ENCODE measurements around the gene FRMD5.

- TF ChIP-seq, protein P1, sequence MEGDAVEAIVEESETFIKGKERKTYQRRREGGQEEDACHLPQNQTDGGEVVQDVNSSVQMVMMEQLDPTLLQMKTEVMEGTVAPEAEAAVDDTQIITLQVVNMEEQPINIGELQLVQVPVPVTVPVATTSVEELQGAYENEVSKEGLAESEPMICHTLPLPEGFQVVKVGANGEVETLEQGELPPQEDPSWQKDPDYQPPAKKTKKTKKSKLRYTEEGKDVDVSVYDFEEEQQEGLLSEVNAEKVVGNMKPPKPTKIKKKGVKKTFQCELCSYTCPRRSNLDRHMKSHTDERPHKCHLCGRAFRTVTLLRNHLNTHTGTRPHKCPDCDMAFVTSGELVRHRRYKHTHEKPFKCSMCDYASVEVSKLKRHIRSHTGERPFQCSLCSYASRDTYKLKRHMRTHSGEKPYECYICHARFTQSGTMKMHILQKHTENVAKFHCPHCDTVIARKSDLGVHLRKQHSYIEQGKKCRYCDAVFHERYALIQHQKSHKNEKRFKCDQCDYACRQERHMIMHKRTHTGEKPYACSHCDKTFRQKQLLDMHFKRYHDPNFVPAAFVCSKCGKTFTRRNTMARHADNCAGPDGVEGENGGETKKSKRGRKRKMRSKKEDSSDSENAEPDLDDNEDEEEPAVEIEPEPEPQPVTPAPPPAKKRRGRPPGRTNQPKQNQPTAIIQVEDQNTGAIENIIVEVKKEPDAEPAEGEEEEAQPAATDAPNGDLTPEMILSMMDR (IDR thresholded peaks at IDR 0.05; ENCODE audit: low read length): no peak
- TF ChIP-seq EZH2 (optimal IDR thresholded peaks at IDR 0.05; ENCODE audit: low read depth, low read length) (no peak), EZH2phosphoT487 (IDR thresholded peaks at IDR 0.05; ENCODE audit: low read length) (no peak)
Measured at GRCh38 chr15:43868406-43868805, 326.7 kb downstream of the FRMD5 start.

Measured in MM.1S (cell line).